ENCODE data around the gene KRT35.

GRCh38 chr17:41434415-41434814 lies 46.5 kb downstream of the KRT35 start:
- TF ChIP-seq, protein P1, sequence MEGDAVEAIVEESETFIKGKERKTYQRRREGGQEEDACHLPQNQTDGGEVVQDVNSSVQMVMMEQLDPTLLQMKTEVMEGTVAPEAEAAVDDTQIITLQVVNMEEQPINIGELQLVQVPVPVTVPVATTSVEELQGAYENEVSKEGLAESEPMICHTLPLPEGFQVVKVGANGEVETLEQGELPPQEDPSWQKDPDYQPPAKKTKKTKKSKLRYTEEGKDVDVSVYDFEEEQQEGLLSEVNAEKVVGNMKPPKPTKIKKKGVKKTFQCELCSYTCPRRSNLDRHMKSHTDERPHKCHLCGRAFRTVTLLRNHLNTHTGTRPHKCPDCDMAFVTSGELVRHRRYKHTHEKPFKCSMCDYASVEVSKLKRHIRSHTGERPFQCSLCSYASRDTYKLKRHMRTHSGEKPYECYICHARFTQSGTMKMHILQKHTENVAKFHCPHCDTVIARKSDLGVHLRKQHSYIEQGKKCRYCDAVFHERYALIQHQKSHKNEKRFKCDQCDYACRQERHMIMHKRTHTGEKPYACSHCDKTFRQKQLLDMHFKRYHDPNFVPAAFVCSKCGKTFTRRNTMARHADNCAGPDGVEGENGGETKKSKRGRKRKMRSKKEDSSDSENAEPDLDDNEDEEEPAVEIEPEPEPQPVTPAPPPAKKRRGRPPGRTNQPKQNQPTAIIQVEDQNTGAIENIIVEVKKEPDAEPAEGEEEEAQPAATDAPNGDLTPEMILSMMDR (IDR thresholded peaks at IDR 0.05), result no peak
- TF ChIP-seq POLR2A (IDR thresholded peaks at IDR 0.05), result no peak
